IPS DF 4.7 (cell line): ENCODE measurements around the gene COL4A6.
"Not testable (repeated sequence)": the region's sequence is repeated elsewhere in the genome, so short reads cannot be mapped to it uniquely, and the experiment has no call there.

Experiments
- DNase-seq: peaks from one replicate; pipeline ENCODE4 v3.0.0-alpha.2; 2013; ENCODE audit warnings: low spot score; ENCODE audit errors: extremely low read depth

The COL4A6 gene

GRCh38 chrX:108438110-108438623, at the start of gene COL4A6:
TSS of gene COL4A6 (minus strand) at chrX:108438422. CDS start at chrX:108438196, 226 bp downstream.
- peak; percentile 36 for DNase-seq

- DNase-seq = no peak
Observed at GRCh38 chrX:108485960-108486359, 47.7 kb upstream of the COL4A6 start.

- DNase-seq = no peak
Observed at GRCh38 chrX:108484251-108484650, 46.0 kb upstream of the COL4A6 start.

GRCh38 chrX:108481528-108481927, 43.3 kb upstream of the COL4A6 start:
- not testable (repeated sequence) for DNase-seq

GRCh38 chrX:108473979-108474378, 35.8 kb upstream of the COL4A6 start:
- DNase-seq = no peak

- DNase-seq = no peak
Observed at GRCh38 chrX:108468486-108468885, 30.3 kb upstream of the COL4A6 start.

- DNase-seq = no peak
Observed at GRCh38 chrX:108464604-108465003, 26.4 kb upstream of the COL4A6 start.

- no peak for DNase-seq
Observed at GRCh38 chrX:108456971-108457477, 18.8 kb upstream of the COL4A6 start.

- no peak for DNase-seq
Observed at GRCh38 chrX:108453841-108454240, 15.6 kb upstream of the COL4A6 start.

GRCh38 chrX:108447303-108447702, 9.1 kb upstream of the COL4A6 start:
- no peak for DNase-seq

GRCh38 chrX:108442901-108443464, 4.8 kb upstream of the COL4A6 start:
- DNase-seq = no peak

GRCh38 chrX:108439961-108440696, 1.9 kb upstream of the COL4A6 start:
- DNase-seq = no peak

- DNase-seq = peak; percentile 33
Observed at GRCh38 chrX:108439426-108439942, 1.3 kb upstream of the COL4A6 start, which contains the start of gene COL4A5. TSS of gene COL4A5 (plus strand) at chrX:108439838. CDS start at chrX:108440126, 288 bp downstream.

GRCh38 chrX:108437349-108438109, 693 bp downstream of the COL4A6 start:
- DNase-seq = no peak

- no peak for DNase-seq
Observed at GRCh38 chrX:108435261-108435660, 3.0 kb downstream of the COL4A6 start.

GRCh38 chrX:108426262-108426661, 12.0 kb downstream of the COL4A6 start:
- DNase-seq = no peak

GRCh38 chrX:108420481-108420880, 17.7 kb downstream of the COL4A6 start:
- DNase-seq = no peak

- DNase-seq = no peak
Observed at GRCh38 chrX:108419401-108419800, 18.8 kb downstream of the COL4A6 start.

GRCh38 chrX:108417257-108417656, 21.0 kb downstream of the COL4A6 start:
- no peak for DNase-seq

- no peak for DNase-seq
Observed at GRCh38 chrX:108415891-108416290, 22.3 kb downstream of the COL4A6 start.

- no peak for DNase-seq
Observed at GRCh38 chrX:108415146-108415545, 23.1 kb downstream of the COL4A6 start.

GRCh38 chrX:108412783-108413182, 25.4 kb downstream of the COL4A6 start:
- DNase-seq = no peak
